HepG2 (cell line): ENCODE data around the gene IQSEC1. TPM values are rescaled to one million over a fixed set of nuclear protein-coding genes. Genes with fewer than 3 reads are reported as not detected.
"Not testable (repeated sequence)": the region's sequence is repeated elsewhere in the genome, so short reads cannot be mapped to it uniquely, and the experiment has no call there.

Source experiments
- ATAC-seq: fragments of 200-7000 bp; cut with Tn5 transposase; 3 replicates; pipeline ENCODE4 v1.9.1; 2020; ENCODE audit warnings: mild to moderate bottlenecking, moderate library complexity
- BruUV-seq: library from RNA; stranded (reverse); fragments of 400-500 nt; replicated peaks from 2 replicates; lab custom pipeline; 2021; lab: Mats Ljungman, UMichigan
- CTCF ChIA-PET: fragments of 300-600 bp; formaldehyde crosslinking; extraction: SDS; loops from one replicate; lab custom pipeline; 2021; ENCODE audit warnings: low total read pairs, inconsistent platforms, low intra/inter-chr PET ratio; lab: Yijun Ruan, JAX
- POLR2A ChIA-PET: fragments of 350-600 bp; sonication (Branson Sonifier 250); formaldehyde crosslinking; loops from one replicate; lab custom pipeline; 2020; ENCODE audit warnings: antibody characterized with exemption, inconsistent platforms; lab: Yijun Ruan, JAX
- DNase-seq: peaks from one replicate; pipeline ENCODE4 v3.0.0-alpha.2; 2015; ENCODE audit warnings: low spot score
- FAIRE-seq: peaks from 3 replicates; lab custom pipeline; 2011; peaks lifted over from hg19 to GRCh38; lab: Jason Lieb, UNC
- H2AFZ ChIP-seq: one replicate; pipeline ENCODE4 v1.6.1; 2011; ENCODE audit warnings: low read length, inconsistent platforms
- H3K27ac ChIP-seq: fragments of 300-600 bp; 3 replicates; pipeline ENCODE4 v1.8.0; 2011; ENCODE audit warnings: mixed run types, mild to moderate bottlenecking, mixed read lengths, low read length, inconsistent platforms; ENCODE audit not compliant: insufficient read depth; ENCODE audit errors: extremely low read length
- H3K27me3 ChIP-seq, 2 experiments: fragments of 200-600 bp in 1 of 2; 2 replicates in 1 of 2; 3 replicates in 1 of 2; pipeline versions ENCODE4 v1.6.0 to v1.8.0; 2011; ENCODE audit warnings: low read length in 2 of 2, mild to moderate bottlenecking in 2 of 2, moderate library complexity in 2 of 2, inconsistent platforms in 1 of 2; ENCODE audit not compliant: insufficient read depth in 2 of 2, control insufficient read depth in 1 of 2
- H3K36me3 ChIP-seq, 2 experiments: fragments of 200-600 bp in 1 of 2; replicated peaks in 1 of 2; 2 replicates in 1 of 2; 3 replicates in 1 of 2; pipeline versions ENCODE4 v1.5.1 to v1.8.0; 2011; ENCODE audit warnings: low read length in 2 of 2, inconsistent platforms in 1 of 2; ENCODE audit not compliant: insufficient read depth in 2 of 2, control insufficient read depth in 1 of 2
- H3K4me1 ChIP-seq: 2 replicates; pipeline ENCODE4 v1.5.1; 2012; ENCODE audit warnings: low read length, inconsistent platforms; ENCODE audit not compliant: insufficient read depth
- H3K4me2 ChIP-seq: 2 replicates; pipeline ENCODE4 v1.6.0; 2011; ENCODE audit warnings: low read depth, low read length, inconsistent platforms
- H3K4me3 ChIP-seq, 3 experiments: fragments of 200-600 bp in 1 of 3; sonication (generic), shearing (Covaris generic) in 1 of 3; replicated peaks in 1 of 3; 2 replicates each; pipeline ENCODE4 v1.5.1; 2011 to 2016; ENCODE audit warnings: low read length in 3 of 3, inconsistent platforms in 2 of 3, low read depth in 2 of 3, mild to moderate bottlenecking in 2 of 3, control low read depth in 1 of 3, mixed read lengths in 1 of 3; ENCODE audit not compliant: insufficient read depth in 1 of 3
- H3K79me2 ChIP-seq: one replicate; pipeline ENCODE4 v1.6.1; 2011; ENCODE audit warnings: low read length, inconsistent platforms; ENCODE audit not compliant: insufficient read depth
- H3K9ac ChIP-seq: 2 replicates; pipeline ENCODE4 v1.6.0; 2011; ENCODE audit warnings: mild to moderate bottlenecking, low read depth, low read length, inconsistent platforms; ENCODE audit not compliant: insufficient read depth
- H3K9me3 ChIP-seq: 2 replicates; pipeline ENCODE4 v1.5.1; 2012; ENCODE audit warnings: mild to moderate bottlenecking, low read length
- H4K20me1 ChIP-seq: 2 replicates; pipeline ENCODE4 v1.6.0; 2011; ENCODE audit warnings: inconsistent platforms, mild to moderate bottlenecking, low read length, moderate library complexity; ENCODE audit not compliant: insufficient read depth
- FOXC1 ChIP-seq: sonication (generic); formaldehyde crosslinking; IDR thresholded peaks from 2 replicates; pipeline ENCODE4 v1.8.0; 2022; ENCODE audit warnings: mild to moderate bottlenecking, missing genetic modification reagents, borderline replicate concordance
- HOXA9 ChIP-seq: sonication (generic); formaldehyde crosslinking; IDR thresholded peaks from 2 replicates; pipeline ENCODE4 v1.8.1; 2022; ENCODE audit warnings: missing genetic modification reagents, mild to moderate bottlenecking, moderate library complexity, borderline replicate concordance
- MYC ChIP-seq: sonication (generic); formaldehyde crosslinking; IDR thresholded peaks from 2 replicates; pipeline ENCODE4 v1.9.0; 2021; ENCODE audit warnings: missing genetic modification reagents, borderline replicate concordance
- ZBTB3 ChIP-seq: sonication (generic); formaldehyde crosslinking; IDR thresholded peaks from 2 replicates; pipeline ENCODE4 v1.4.0; 2020; ENCODE audit warnings: low read depth, mild to moderate bottlenecking, moderate library complexity, missing genetic modification reagents, borderline replicate concordance
- ZNF30 ChIP-seq: sonication (generic); formaldehyde crosslinking; IDR thresholded peaks from 2 replicates; pipeline ENCODE4 v1.5.0; 2020; ENCODE audit warnings: mild to moderate bottlenecking, missing genetic modification reagents
- ZNF350 ChIP-seq: sonication (generic); formaldehyde crosslinking; IDR thresholded peaks from 2 replicates; pipeline ENCODE4 v1.4.0; 2020; ENCODE audit warnings: mild to moderate bottlenecking, low read depth, missing genetic modification reagents, borderline replicate concordance
- WGBS: methylation state at CpG from one replicate; pipeline ENCODE4 v1.1.6; 2017; ENCODE audit warnings: low lambda C conversion rate; 5-methylcytosine and 5-hydroxymethylcytosine counted together
- in situ Hi-C: cut with HindIII; loops from 2 replicates; pipeline ENCODE4 v1.10.0; 2017; ENCODE audit warnings: low pct_unique_long_range_greater_than_20kb; ENCODE audit not compliant: extremely low pct_ligation_motif_present
- intact Hi-C: fragments of 100-400 bp; cut with micrococcal nuclease; formaldehyde crosslinking; loops from one replicate; pipeline ENCODE4 v1.10.0; 2022; ENCODE audit not compliant: unreplicated experiment
- polyA plus RNA-seq, 8 experiments: library from polyadenylated mRNA; depleted of rRNA in 3 of 8; stranded (reverse) in 7 of 8; unstranded in 1 of 8; fragments of >200 nt; fragmentation: Illumina TruSeq in 4 of 8; extraction: Trizol in 4 of 8; gene quantifications; 2 replicates each; pipeline versions ENCODE4 v1.2.1 to v1.2.3, GENCODE V29; 2011 to 2016; ENCODE audit warnings: low read depth in 4 of 8, missing spikeins in 1 of 8, mixed read lengths in 1 of 8; ENCODE audit not compliant: insufficient read depth in 1 of 8
- total RNA-seq, 5 experiments: library from RNA; depleted of rRNA; stranded (reverse); fragments of >200 nt; fragmentation: Illumina TruSeq; extraction: Trizol; gene quantifications; 2 replicates each; pipeline ENCODE4 v1.2.3, GENCODE V29; 2016; ENCODE audit warnings: low read depth in 1 of 5
- TF ChIP-seq, protein P1 (sequence below): sonication (generic); formaldehyde crosslinking; IDR thresholded peaks from 2 replicates; pipeline ENCODE4 v1.4.0; 2020; ENCODE audit warnings: missing genetic modification reagents, borderline replicate concordance
- TF ChIP-seq, protein P2 (sequence below): sonication (generic); formaldehyde crosslinking; conservative IDR thresholded peaks from 2 replicates; pipeline ENCODE4 v1.4.0; 2020; ENCODE audit warnings: missing genetic modification reagents

The IQSEC1 gene
- total and polyA plus RNA-seq, 2 of the 13 experiments (the other 11 are each of a cell fraction or from before 2014, with no cell fraction given), result 17.4 to 20.2 TPM

DNA sequence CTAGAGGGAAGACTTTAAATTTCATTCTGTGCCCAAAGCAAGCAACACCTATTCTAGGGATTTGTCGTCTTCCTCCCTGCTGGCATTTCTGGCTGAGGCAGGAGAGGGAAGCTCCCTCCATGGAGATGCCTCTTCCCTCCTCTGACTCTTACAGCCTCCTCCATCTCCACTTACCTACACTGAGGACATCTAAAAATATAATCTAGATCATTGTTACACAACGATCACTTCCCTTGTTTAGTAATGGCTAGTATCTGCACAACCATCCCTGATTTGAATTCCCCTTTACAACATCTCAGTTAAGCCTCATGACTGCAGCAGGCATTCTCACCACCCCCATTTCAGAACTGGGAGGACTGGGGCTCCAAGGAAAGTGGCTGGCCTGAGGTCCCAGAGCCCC is 219.4 kb downstream of the IQSEC1 start:
- intact Hi-C loops, H3K36me3 ChIP-seq, H3K9ac ChIP-seq, CTCF ChIA-PET, H3K79me2 ChIP-seq, H3K4me1 ChIP-seq, H3K4me3 ChIP-seq, in situ Hi-C loops, ATAC-seq, H3K27ac ChIP-seq, DNase-seq, BruUV-seq, FAIRE-seq, H2AFZ ChIP-seq, H4K20me1 ChIP-seq, POLR2A ChIA-PET, H3K4me2 ChIP-seq, H3K9me3 ChIP-seq: not testable (repeated sequence)
- WGBS, result 18% methylated on average over 2 of the region's 2 CpGs
- peaks cover 2 to 32% of the 10 kb centered on the region in 2 experiments; a peak in 3 of 5 replicates for H3K27me3 ChIP-seq

GRCh38 chr3:12852201-12852600 is 221.0 kb downstream of the IQSEC1 start:
- Histone ChIP-seq H3K79me2 (no peaks in the 10 kb centered on the region), H3K4me3 (no peak overlapping the region), H4K20me1 (no peaks in the 10 kb centered on the region), H2AFZ (no peak overlapping the region), H3K27ac (no peak overlapping the region), H3K9me3 (no peaks in the 10 kb centered on the region), H3K4me2 (no peak overlapping the region), H3K27me3 (peaks cover 0 to 24% of the 10 kb centered on the region in 2 experiments; a peak in 2 of 5 replicates), H3K36me3 (no peaks in the 10 kb centered on the region), H3K4me1 (peaks cover 6% of the 10 kb centered on the region), H3K9ac (no peak overlapping the region)
- in situ Hi-C loops (no loop called here), intact Hi-C loops (no loop called here)
- no peak for ATAC-seq
- ChIA-PET POLR2A (no interaction called here), CTCF (no interaction called here)
- no TSS peak for BruUV-seq
- FAIRE-seq, result no peak
- DNase-seq, result no peak
- 37% methylated on average over 3 of the region's 3 CpGs for WGBS
- TF ChIP-seq, protein P1, sequence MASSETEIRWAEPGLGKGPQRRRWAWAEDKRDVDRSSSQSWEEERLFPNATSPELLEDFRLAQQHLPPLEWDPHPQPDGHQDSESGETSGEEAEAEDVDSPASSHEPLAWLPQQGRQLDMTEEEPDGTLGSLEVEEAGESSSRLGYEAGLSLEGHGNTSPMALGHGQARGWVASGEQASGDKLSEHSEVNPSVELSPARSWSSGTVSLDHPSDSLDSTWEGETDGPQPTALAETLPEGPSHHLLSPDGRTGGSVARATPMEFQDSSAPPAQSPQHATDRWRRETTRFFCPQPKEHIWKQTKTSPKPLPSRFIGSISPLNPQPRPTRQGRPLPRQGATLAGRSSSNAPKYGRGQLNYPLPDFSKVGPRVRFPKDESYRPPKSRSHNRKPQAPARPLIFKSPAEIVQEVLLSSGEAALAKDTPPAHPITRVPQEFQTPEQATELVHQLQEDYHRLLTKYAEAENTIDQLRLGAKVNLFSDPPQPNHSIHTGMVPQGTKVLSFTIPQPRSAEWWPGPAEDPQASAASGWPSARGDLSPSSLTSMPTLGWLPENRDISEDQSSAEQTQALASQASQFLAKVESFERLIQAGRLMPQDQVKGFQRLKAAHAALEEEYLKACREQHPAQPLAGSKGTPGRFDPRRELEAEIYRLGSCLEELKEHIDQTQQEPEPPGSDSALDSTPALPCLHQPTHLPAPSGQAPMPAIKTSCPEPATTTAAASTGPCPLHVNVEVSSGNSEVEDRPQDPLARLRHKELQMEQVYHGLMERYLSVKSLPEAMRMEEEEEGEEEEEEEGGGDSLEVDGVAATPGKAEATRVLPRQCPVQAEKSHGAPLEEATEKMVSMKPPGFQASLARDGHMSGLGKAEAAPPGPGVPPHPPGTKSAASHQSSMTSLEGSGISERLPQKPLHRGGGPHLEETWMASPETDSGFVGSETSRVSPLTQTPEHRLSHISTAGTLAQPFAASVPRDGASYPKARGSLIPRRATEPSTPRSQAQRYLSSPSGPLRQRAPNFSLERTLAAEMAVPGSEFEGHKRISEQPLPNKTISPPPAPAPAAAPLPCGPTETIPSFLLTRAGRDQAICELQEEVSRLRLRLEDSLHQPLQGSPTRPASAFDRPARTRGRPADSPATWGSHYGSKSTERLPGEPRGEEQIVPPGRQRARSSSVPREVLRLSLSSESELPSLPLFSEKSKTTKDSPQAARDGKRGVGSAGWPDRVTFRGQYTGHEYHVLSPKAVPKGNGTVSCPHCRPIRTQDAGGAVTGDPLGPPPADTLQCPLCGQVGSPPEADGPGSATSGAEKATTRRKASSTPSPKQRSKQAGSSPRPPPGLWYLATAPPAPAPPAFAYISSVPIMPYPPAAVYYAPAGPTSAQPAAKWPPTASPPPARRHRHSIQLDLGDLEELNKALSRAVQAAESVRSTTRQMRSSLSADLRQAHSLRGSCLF (CRISPR knock-in tag), result no peak
- TF ChIP-seq ZBTB3 (CRISPR knock-in tag) (no peak), ZNF30 (CRISPR knock-in tag) (no peak), MYC (CRISPR knock-in tag) (no peak), FOXC1 (CRISPR knock-in tag) (no peak), HOXA9 (no peak), ZNF350 (CRISPR knock-in tag) (no peak)
- TF ChIP-seq, protein P2, sequence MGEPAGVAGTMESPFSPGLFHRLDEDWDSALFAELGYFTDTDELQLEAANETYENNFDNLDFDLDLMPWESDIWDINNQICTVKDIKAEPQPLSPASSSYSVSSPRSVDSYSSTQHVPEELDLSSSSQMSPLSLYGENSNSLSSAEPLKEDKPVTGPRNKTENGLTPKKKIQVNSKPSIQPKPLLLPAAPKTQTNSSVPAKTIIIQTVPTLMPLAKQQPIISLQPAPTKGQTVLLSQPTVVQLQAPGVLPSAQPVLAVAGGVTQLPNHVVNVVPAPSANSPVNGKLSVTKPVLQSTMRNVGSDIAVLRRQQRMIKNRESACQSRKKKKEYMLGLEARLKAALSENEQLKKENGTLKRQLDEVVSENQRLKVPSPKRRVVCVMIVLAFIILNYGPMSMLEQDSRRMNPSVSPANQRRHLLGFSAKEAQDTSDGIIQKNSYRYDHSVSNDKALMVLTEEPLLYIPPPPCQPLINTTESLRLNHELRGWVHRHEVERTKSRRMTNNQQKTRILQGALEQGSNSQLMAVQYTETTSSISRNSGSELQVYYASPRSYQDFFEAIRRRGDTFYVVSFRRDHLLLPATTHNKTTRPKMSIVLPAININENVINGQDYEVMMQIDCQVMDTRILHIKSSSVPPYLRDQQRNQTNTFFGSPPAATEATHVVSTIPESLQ (CRISPR knock-in tag), result no peak
